Measurements from ENCODE around the gene FBXO47. TPM values are rescaled to one million over a fixed set of nuclear protein-coding genes. Genes with fewer than 3 reads are reported as not detected.
"Not testable (repeated sequence)": the region's sequence is repeated elsewhere in the genome, so short reads cannot be mapped to it uniquely, and the experiment has no call there.

FBXO47 gene
- total RNA-seq, 1 donor from 2014 or later, result not detected

GRCh38 chr17:38925263-38925995, 41.8 kb downstream of the FBXO47 start, which contains the start of gene LASP1NB:
Gene LASP1NB (plus strand): TSS chr17:38925614.
- DNase-seq (ENCODE audit: extremely low read depth, low read depth, low spot score), result no peak

GRCh38 chr17:38922538-38923297, 44.5 kb downstream of the FBXO47 start:
- no peak for DNase-seq (ENCODE audit: extremely low read depth, low read depth, low spot score)

GRCh38 chr17:38921756-38922411, 45.3 kb downstream of the FBXO47 start:
- DNase-seq (ENCODE audit: extremely low read depth, low read depth, low spot score), result no peak

- DNase-seq (ENCODE audit: extremely low read depth, low read depth, low spot score), result no peak
Measured at GRCh38 chr17:38920374-38921291, 46.6 kb downstream of the FBXO47 start.

GRCh38 chr17:38919316-38920078, 47.7 kb downstream of the FBXO47 start:
- no peak for DNase-seq (ENCODE audit: extremely low read depth, low read depth, low spot score)

GRCh38 chr17:38918916-38919315, 48.3 kb downstream of the FBXO47 start:
- DNase-seq (ENCODE audit: extremely low read depth, low read depth, low spot score), result no peak

- DNase-seq (ENCODE audit: extremely low read depth, low read depth, low spot score), result no peak
Measured at GRCh38 chr17:38918129-38918913, 48.9 kb downstream of the FBXO47 start.

GRCh38 chr17:38917259-38917658, 49.9 kb downstream of the FBXO47 start:
- no peak for DNase-seq (ENCODE audit: extremely low read depth, low read depth, low spot score)

- DNase-seq (ENCODE audit: extremely low read depth, low read depth, low spot score), result no peak
Measured at GRCh38 chr17:38916771-38917170, 50.4 kb downstream of the FBXO47 start.

GRCh38 chr17:38915639-38915995, 51.6 kb downstream of the FBXO47 start:
- no peak for DNase-seq (ENCODE audit: extremely low read depth, low read depth, low spot score)

- DNase-seq (ENCODE audit: extremely low read depth, low read depth, low spot score), result no peak
Measured at GRCh38 chr17:38914741-38915638, 52.2 kb downstream of the FBXO47 start.

GRCh38 chr17:38912221-38912813, 54.9 kb downstream of the FBXO47 start:
- no peak for DNase-seq (ENCODE audit: extremely low read depth, low read depth, low spot score)

- DNase-seq (ENCODE audit: extremely low read depth, low read depth, low spot score), result not testable (repeated sequence)
Measured at GRCh38 chr17:38911731-38912081, 55.5 kb downstream of the FBXO47 start.

GRCh38 chr17:38911081-38911730, 56.0 kb downstream of the FBXO47 start:
- no peak for DNase-seq (ENCODE audit: extremely low read depth, low read depth, low spot score)

- DNase-seq (ENCODE audit: extremely low read depth, low read depth, low spot score), result no peak
Measured at GRCh38 chr17:38910325-38910724, 56.9 kb downstream of the FBXO47 start.

- DNase-seq (ENCODE audit: extremely low read depth, low read depth, low spot score), result no peak
Measured at GRCh38 chr17:38908676-38909181, 58.5 kb downstream of the FBXO47 start.

All from glomerular endothelial cell (primary cell).